ENCODE results near the gene THOC6.
A peak's percentile ranks its signal among the peaks of the same experiment; 100 is the strongest.
"Not testable (repeated sequence)": the region's sequence is repeated elsewhere in the genome, so short reads cannot be mapped to it uniquely, and the experiment has no call there.

THOC6 gene

DNA sequence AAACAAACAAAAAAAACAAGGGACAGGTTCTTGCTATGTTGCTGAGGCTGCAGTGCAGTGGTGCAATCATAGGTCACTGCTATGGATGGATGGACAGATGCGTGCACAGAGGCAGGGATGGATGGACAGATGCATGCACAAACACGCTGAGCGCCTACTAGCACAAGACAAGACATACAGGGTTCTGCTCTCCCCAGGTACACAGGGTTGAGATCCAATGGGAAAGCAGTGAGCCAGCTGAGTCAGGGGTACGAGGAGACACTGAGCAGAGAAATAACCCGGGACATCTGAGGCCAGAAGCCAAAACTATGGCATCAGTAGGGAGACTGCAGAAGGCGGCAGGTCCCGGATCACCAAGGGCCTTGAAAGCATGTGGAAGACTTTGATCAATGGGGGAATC lies 47.8 kb downstream of the THOC6 start:
- no peak for DNase-seq (ENCODE audit: low read depth in 4 of 4, low spot score in 1 of 4)

DNA sequence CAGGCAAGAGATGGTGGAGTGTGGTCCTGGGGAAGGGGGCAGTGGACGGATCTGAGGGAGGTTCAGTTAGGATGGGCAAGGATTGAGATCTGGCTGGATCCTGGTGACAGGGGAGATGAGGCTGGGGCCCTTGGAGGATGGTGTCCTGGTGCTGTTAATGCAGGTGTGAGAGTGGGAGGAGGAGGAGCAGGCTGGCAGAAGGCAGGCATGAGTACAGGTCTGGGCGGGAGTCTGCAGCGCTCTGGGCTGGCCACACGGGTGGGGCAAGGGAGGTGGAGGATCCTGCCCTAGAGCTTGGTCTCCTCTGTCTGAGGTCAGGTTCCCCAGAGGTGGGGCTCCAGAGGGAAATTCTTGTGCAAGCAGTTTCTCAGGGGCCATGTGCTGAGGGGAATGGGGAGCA lies 48.3 kb downstream of the THOC6 start:
- not testable (repeated sequence) for DNase-seq (ENCODE audit: low read depth in 4 of 4, low spot score in 1 of 4)

DNA sequence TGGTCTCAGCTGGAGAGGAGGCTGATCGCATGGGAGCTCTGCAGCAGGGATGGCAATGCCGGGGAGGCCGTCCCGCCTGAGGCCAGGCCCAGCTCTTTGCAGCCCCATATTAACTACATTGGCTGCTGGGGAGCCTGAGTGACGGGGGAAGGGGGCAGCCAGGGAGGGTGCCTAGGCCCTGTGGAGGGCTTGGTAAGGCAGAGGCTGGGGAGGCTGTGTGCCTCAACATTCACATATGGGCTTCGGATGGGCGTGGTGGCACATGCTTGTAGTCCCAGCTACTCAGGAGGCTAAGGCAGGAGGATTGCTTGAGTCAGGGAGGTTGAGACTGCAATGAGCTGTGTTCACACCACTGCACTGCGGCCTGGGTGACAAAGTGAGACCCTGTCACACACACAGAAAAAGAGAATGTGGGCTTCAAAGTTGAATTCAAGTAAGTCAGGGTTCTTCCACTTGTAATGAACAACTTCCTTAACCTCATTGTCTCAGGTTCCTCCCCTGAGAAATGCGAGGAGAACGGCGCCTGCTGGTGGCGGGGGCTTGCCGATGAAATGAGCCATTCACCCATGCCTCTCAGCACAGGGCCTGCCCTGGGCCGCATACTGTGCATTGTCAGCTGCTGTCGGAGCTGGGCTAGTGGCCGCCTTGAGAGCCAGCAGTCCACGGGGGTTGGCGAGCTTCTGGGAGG lies 48.9 kb downstream of the THOC6 start:
- DNase-seq (ENCODE audit: low read depth in 4 of 4, low spot score in 1 of 4): not testable (repeated sequence)

DNA sequence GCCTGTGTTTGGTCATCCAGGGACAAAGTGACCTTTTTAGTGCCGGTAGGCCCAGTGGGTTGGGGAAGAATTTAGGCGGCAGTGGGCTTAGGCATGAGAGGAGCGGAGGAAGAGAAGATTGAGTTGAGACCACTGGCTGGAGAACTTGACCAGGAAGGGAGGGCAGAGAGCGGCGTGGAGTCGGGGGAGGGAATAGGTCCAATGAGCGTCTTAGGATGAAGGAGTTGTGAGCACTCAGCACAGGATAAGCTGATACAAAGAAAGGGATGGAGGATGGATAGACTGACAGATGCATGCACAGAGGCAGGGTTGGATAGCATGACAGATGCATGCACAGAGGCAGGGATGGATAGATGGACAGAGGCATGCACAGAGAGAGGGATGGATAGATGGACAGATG lies 49.6 kb downstream of the THOC6 start:
- no peak for DNase-seq (ENCODE audit: low read depth in 4 of 4, low spot score in 1 of 4)

DNA sequence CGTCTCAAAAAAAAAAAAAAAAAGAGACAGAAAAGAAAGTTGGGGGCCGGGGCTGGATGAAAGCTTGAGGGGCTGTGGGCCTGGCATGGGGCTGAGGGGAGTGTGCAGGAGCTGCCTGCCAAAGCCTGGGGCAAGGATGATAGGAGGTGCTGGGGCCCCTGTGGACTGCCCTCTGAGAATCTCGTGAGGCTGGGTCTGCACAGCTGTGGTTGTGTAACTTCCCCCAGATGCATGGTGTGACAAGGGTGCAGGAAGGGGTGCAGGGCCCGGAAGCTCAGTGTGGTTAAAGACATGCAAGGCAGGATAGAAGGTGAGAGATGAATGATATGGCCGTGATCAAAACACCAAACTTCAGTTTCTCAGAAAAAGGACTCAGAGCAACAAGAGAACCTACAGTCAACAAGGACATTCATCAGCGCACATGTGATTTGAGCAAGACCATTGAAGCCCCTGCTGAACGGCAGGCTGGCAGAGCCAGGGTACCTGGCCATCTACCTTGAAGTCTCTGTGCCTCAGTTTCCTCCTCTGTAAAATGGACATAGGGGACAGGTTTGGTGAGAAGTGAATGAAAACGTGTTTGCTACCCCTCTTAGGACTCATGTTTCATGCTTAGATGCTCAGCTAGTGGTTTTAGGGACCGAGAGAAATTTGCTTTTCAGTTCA lies 51.2 kb downstream of the THOC6 start:
- peak in 1 of 4 experiments; percentile 69 for DNase-seq (ENCODE audit: low read depth in 4 of 4, low spot score in 1 of 4)

DNA sequence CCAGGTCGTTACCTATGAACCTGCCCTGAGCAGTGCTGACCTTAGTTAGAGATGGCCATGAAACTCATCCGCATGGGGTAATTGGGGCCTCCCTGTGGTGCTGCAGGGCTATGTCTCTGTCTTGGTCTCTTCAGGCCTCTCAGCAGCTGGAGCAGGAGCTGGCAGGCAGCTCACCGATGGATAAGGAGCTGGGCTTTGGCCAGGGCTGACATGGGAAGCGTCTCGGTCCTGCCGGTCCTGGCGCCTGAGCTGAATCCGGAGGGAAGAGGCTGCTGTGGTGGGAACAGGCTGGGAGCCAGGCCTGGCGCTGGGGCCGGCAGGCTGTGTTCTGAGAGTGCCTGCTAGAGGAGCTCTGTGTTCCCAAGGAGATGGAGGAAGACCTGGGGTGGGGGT lies 51.7 kb downstream of the THOC6 start:
- no peak for DNase-seq (ENCODE audit: low read depth in 4 of 4, low spot score in 1 of 4)

DNA sequence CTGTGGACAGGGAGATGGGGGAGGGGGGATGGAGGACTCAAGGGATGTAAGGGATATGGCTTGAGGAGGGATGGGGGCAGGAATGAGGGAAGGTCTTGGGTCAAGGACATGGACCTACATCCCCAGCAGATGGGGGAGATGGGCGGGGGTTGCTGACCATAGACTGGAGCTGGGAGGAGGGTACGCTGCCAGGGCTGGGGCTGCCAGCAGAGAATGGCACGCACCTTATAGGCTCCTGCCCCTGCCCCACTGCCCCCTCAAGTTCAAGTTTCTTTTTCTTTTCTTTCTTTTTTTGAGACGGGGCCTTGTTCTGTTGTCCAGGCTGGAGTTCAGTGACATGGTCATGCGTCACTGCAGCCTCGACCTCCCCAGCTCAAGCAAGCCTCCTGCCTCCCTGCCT lies 52.1 kb downstream of the THOC6 start:
- DNase-seq (ENCODE audit: low read depth in 4 of 4, low spot score in 1 of 4): not testable (repeated sequence)

DNA sequence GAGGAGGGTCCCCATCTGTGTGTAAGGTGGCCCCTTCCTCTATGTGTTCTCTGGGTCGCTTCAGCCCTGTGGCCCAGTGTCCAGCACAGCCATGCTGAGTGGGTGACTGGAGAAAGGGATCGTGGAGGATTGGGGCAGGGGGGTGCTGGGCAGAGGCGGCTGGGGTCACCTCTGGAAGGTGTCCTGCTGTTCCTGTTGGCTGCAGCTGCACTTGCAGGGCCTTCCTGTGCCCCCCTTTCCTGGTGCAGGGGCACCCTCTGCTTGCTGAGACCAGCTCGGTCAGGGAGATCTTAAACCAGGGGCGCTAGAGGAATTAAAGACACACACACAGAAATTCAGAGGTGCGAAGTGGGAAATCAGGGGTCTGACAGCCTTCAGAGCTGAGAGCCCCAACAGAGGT lies 52.7 kb downstream of the THOC6 start:
- no peak for DNase-seq (ENCODE audit: low read depth in 4 of 4, low spot score in 1 of 4)
